Measurements from ENCODE around the gene IYD.
"Not testable (repeated sequence)": the region's sequence is repeated elsewhere in the genome, so short reads cannot be mapped to it uniquely, and the experiment has no call there.

IYD gene

DNA sequence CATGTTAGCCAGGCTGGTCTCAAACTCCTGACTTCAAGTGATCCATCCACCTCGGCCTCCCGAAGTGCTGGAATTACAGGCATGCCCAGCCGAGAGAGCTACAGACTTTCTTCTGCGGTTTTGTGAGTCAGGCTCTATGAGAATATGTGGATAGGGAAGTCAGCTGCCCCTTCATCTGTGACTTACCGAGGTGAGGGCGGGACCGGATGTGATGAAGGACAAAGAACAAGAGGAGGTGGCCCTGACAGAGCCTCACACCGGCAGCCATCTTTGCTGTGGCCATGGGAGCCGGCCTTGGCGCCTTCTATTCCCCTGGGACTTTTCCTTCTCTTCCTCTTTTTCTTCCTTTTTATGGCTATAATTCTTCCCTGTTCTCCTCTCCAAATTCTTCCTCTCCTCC, 67.0 kb downstream of the IYD start:
- no peak for DNase-seq

DNA sequence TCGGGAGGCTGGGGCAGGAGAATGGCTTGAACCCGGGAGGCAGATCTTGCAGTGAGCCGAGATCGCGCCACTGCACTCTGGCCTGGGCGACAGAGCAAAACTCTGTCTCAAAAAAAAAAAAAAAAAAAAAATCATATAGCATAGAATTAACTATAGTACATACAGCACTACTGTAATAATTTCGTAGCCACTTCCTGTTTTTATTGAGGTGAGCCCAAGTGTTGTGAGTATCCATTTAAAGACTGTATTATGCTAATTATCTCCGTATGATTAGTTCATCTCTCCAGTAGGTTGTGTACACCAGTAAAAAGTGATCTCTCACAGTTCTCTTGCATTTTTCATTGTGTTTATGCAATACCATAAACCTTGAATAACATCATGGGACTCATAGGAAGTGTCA, 70.6 kb downstream of the IYD start:
- no peak for DNase-seq

DNA sequence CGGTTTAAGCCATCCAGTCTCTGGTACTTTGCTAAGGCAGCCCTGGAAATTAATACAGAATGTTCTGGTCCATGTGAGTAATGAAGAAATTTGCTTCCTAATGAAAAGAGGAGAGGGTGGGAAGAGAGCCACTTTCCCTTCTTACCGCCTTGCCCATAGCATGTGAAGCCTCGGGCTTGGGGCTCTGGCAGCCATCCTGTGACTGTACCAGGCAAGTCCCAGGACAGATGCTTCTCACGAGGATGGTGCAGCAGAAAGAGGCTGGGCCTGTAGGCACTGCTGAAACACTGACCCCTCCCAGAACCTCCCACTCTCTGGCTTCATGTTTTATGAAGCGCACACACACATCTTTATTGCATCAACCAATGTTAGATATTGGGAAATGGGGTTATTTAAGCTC, 74.8 kb downstream of the IYD start:
- DNase-seq: no peak

DNA sequence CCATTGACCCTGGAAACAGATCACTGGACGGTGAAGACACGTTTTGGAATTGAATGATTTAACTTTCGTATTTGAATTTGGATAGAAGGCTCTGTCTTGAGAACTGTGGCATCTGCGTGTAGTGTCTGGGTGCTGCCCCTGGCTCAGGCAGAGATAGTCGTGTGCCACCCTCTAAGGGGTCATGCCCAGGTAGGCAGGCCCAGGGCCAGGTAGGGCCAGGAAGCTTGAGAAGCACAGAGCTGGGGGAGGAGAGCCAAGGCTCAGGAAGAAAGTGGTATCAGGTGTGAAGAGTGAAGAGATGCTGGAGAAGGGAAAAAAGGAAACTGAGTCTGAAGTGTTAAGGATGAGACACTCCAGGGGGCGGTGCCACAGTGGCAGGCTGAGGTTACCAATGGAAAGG, 75.5 kb downstream of the IYD start:
- DNase-seq: no peak

DNA sequence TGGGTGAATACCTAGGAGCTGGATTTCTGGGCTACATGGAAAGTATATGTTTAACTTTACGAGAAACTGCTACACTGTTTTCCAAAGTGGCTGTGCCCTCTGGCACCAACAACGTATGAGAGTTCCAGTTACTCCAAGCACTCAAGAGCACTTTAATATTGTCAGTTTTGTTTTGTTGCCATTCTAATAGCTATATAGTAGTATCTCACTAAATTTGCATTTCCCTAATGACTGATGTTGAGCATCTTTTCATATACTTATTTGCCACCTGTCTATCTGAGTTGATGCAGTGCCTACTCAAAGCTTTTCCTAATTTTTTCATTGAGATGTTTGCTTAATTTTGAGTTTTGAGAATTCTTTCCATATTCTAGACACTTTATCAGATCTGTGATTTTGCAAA, 76.7 kb downstream of the IYD start:
- DNase-seq: no peak

DNA sequence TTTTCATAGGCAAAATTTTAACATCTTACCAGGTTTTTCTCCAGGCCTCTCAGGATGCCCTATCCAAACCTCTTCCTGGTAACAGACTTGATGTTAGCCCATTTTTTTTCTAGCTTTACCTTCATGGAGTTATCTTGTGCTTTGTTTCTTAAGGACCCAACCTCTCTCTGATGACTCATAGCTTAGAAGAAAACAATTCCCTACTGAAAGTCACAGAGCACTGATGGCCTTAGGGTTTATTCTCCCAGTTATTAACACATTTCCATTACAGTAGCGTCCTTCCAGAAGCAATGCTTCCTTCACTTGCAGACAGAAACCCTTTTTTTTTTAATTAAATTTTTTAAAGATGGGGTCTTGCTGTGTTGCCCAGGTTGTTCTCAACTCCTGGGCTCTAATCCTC, 79.4 kb downstream of the IYD start:
- no peak for DNase-seq

DNA sequence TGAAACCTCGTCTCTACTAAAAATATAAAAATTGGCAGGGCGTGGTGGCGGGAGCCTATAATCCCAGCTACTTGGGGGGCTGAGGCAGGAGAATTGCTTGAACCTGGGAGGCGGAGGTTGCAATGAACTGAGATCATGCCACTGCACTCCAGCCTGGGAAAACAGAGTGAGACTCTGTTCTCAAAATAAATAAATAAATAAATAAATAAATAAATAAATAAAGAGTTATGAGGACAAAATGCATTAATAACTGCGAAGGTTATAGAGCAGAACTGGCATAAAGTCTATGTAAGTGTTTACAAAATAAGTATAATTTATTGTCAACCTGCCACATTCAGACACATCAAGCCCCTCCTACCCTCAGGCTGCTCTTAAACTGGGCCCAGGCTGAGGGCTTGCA, 80.2 kb downstream of the IYD start:
- DNase-seq: not testable (repeated sequence)

DNA sequence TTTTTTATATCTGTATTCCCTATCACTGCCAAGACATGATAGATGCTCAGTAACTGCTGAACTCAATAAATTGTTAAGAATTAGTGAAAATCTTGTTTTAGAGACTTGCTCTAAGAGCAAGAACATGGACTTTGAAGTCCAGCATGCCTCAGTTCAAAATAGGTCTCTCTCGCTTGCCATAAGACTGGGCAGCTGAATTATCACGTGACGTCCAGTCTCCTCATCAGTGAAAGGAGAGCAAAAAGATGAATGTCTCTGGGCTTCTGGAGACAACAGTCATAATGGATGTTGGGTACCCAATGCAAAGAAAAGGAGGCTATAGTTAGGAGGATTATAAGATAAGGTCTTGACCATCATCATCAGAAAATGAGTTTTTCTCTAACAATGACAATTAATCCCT, 82.1 kb downstream of the IYD start:
- DNase-seq: no peak

DNA sequence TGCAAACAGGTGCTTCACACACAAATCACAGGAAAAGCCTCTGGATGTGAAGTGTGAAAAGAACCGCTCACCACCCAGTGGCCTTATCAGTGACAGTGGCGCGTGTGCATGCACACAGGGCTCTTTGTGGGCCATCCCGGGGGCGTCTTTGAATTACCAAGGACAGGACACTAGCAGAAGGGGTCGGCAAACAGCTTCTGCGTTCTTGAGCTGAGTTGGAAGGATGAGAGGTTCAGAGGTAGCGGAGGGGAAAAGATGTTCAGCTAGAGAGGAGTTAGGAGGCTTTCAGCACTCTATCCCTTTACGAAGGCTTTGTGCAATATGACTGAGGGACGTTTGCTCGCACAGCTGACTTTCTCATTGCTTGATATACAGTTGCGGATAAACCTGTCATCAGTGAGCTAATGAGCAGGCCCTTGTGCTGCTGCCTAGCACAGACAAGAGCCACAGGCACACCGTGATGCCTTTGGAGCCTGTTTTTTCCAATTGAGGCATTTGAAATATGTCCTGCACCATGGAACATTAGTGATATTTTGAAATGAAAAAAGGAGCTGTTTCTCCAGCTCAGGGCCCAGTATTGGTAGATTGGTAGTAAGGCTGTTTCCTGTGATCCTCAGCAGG, 83.1 kb downstream of the IYD start:
- DNase-seq: no peak

DNA sequence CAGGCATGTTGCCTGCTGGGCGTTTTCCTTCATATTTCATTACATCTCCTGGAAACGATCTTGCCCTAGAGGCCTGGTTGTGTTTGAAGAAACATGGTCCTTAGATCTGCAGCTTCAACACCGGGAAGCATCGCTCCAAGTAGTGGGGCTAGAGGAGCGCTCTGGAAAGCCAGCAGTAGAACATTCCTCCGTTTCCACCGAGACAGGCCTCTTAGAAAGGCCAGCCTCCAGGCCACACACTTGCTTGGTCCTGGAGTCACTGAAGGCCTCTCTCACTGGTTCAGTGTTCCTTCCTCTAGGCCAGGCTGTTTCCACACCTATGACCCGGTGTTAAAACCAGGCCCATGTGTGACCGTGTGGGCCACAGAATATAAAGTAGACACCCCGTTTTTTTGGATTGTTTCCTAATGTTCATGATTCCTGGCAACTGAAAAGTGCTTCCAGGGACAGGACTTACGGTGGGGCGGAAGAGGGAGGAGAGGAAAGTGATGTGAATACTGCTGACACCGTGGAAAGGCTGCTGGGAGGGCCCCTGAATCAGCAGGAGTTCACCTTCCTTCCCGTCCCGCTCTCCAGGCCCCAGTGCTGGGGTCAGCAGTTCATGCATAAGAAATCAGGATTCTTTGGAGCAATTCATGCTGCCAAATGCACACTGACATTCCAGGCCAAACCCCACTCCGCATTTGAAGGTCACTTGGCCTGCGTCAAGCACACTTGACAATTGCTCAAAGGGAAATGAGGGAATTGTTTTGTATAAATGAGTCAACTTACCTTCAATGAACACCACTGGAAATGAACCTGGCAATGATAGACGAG, 83.8 kb downstream of the IYD start:
- no peak for DNase-seq

DNA sequence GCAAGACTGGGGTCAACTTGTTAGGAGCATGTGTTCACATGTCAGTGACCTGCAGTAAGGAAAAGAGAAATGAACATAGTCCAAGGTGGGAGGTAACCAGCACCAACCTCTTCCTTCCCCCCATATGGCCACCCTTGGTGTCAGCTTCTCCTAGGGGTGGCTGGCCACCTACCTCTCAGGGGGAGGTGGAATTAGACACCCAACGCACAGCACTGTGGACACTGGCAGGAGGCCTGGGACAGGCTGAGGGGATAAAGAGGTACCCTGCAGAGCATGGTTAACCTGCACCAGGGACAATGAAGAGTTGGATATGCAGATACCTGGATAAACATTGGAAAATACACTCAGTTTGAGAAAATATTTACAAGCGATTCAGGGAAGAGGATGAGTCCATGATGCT, 84.5 kb downstream of the IYD start:
- no peak for DNase-seq

Measured in activated CD4-positive, alpha-beta T cell treated with anti-CD3 and anti-CD28 coated beads, Interleukin-10, Interleukin-2, amounts not matched to agents 100 ng/mL and 50 ng/mL, durations not matched to agents 16 hours and 8 hours (primary cell).